OCI-LY1 (cell line): ENCODE data around the gene TBX19.

Experiments
- EZH2 ChIP-seq: fragments of 200-600 bp; sonication (generic), shearing (Covaris generic); IDR thresholded peaks from 2 replicates; pipeline ENCODE4 v1.8.0; 2017; ENCODE audit warnings: borderline replicate concordance, mixed run types, mild to moderate bottlenecking, antibody characterized with exemption, low read length, moderate library complexity, mixed read lengths
- TF ChIP-seq, protein P1 (sequence below): fragments of 200-600 bp; sonication (generic), shearing (Covaris generic); IDR thresholded peaks from 2 replicates; pipeline ENCODE4 v1.5.1; 2017; ENCODE audit warnings: mild to moderate bottlenecking, antibody characterized with exemption, low read length, moderate library complexity, mixed read lengths

DNA sequence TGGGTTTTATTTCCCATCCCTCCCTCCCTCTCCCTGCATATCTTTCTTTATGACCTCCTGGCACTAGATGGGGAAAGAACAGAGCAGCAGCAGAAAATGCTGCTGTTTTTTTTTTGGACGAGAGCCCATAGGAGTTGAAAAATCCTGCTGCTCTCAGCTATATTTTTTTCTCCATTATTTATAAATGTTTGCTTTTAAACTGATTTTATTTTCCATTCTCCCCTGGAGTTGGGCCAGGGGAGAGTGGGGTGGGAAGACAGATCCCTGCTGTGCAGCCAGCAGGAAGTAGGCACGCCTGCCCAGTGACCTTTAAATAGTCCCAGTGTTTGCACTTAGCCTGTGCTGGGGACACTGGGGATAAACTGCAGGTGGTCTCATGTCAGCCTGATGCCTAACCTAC is 37.5 kb upstream of the TBX19 start:
- TF ChIP-seq, protein P1, sequence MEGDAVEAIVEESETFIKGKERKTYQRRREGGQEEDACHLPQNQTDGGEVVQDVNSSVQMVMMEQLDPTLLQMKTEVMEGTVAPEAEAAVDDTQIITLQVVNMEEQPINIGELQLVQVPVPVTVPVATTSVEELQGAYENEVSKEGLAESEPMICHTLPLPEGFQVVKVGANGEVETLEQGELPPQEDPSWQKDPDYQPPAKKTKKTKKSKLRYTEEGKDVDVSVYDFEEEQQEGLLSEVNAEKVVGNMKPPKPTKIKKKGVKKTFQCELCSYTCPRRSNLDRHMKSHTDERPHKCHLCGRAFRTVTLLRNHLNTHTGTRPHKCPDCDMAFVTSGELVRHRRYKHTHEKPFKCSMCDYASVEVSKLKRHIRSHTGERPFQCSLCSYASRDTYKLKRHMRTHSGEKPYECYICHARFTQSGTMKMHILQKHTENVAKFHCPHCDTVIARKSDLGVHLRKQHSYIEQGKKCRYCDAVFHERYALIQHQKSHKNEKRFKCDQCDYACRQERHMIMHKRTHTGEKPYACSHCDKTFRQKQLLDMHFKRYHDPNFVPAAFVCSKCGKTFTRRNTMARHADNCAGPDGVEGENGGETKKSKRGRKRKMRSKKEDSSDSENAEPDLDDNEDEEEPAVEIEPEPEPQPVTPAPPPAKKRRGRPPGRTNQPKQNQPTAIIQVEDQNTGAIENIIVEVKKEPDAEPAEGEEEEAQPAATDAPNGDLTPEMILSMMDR: no peak
- no peak for TF ChIP-seq EZH2
